GM12801 (cell line): ENCODE measurements around the gene ZNF521.

Experiments
- CTCF ChIP-seq: IDR thresholded peaks from one replicate; pipeline ENCODE4 v1.5.1; 2011; ENCODE audit warnings: control low read depth; ENCODE audit not compliant: insufficient read length; ENCODE audit errors: extremely low read depth

ZNF521 gene

DNA sequence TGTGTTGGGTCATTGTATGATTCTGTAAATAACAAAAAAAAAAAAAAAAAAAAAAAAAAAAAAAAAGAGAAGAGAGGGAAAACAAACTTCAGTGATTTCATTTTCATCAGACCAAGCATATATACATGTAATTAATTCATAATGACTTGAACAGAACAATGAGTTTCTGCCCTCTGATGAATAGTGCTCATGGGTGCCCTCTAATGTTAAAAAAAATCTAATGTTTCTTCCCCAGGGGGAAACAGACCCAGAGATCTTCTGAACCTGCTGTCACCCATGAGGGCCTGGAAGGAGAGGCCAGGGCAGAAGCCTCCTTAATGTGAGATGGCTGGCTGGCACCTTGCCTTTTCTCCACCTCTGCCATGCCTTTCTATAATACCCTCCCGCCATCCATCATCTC, 289.2 kb downstream of the ZNF521 start:
- no peak for TF ChIP-seq CTCF

GRCh38 chr18:25061395-25061794, 290.6 kb downstream of the ZNF521 start:
- TF ChIP-seq CTCF, result no peak

- no peak for TF ChIP-seq CTCF
Measured at GRCh38 chr18:25058521-25058920, 293.4 kb downstream of the ZNF521 start.

DNA sequence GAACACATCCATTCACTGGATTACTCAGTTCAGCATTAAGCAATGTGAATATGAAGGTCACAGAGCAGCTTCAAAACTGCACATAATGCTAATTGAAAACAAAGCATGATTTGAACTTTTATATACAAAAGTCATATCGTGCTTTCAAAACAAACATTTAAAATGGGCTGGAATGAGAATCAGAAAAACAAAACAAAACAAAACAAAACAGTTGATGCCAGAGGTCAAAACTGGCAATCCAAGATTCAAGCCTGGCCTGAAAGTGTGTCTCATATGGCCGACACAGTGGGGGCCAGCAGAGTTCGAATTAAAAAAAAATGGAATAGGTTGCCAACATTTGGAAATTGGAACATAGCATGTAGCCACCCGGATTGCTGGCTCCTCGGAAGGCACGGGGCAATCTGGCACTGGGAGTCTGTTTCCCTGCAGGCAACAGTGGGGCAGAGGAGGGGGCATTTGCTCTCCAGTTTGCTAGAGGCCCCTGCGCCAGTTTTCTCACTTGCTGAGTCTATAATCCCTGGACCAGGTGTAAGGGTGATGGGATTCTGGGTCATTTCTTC, 294.4 kb downstream of the ZNF521 start:
- no peak for TF ChIP-seq CTCF

DNA sequence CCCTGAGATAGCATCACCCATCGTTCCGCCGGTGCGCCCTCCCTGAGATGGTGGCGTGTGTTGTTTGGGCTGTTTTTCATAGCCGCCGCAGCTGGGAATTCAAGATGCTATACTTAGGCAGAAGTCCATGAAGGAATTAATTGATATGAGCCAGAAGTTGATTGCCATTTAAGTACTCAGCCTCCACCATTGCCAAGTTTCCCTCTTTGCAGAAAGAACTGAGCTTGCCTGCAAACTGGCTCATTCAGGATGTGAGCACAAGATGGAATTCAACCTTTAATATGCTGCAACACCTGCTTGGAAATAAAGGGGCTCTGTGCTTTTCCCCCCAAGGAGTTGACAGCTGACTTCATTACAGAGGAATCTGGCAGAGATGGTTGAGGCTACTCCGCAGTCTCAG, 295.5 kb downstream of the ZNF521 start:
- no peak for TF ChIP-seq CTCF

DNA sequence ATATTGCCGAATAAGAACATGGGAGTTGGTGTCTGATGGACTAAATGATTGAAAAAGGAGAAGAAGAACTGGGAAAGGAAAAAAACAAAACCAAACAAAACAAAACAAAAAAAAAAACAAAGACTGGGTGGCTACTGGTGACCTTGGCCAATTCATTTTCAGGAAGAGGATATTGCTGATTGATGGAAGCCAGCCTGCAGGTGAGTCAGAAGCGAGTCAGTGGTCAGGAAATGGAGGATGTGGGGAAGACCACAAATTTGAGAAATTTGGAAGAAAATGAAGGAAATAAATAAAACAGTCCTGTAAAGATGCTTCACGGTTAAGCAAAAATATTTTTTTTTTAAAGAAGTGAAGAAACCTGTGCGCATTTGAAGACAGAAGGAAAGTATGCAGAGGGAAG, 296.9 kb downstream of the ZNF521 start:
- TF ChIP-seq CTCF, result no peak

- TF ChIP-seq CTCF, result no peak
Measured at GRCh38 chr18:25053466-25053865, 298.5 kb downstream of the ZNF521 start.
